H9 (cell line): ENCODE measurements around the gene UBIAD1. TPM values are rescaled to one million over a fixed set of nuclear protein-coding genes. Genes with fewer than 3 reads are reported as not detected.

Experiments used
- DNase-seq: peaks from one replicate; pipeline ENCODE4 v3.0.0-alpha.2; 2017
- H2AFZ ChIP-seq: one replicate; pipeline ENCODE4 v1.6.1; 2013; ENCODE audit warnings: mild to moderate bottlenecking, low read length, control low read depth, moderate library complexity
- H2AK5ac ChIP-seq: 2 replicates; pipeline ENCODE4 v1.6.1; 2013; ENCODE audit warnings: low read length, control low read depth, mixed read lengths; ENCODE audit not compliant: insufficient read length
- H2BK120ac ChIP-seq: one replicate; pipeline ENCODE4 v1.6.1; 2013; ENCODE audit warnings: low read depth, mild to moderate bottlenecking, low read length, control low read depth, inconsistent platforms; ENCODE audit not compliant: poor library complexity, severe bottlenecking
- H2BK12ac ChIP-seq: 2 replicates; pipeline ENCODE4 v1.6.1; 2013; ENCODE audit warnings: low read length, control low read depth, mixed read lengths, low read depth; ENCODE audit not compliant: insufficient read length
- H2BK15ac ChIP-seq: 2 replicates; pipeline ENCODE4 v1.6.1; 2013; ENCODE audit warnings: low read depth, low read length, control low read depth
- H2BK20ac ChIP-seq: one replicate; pipeline ENCODE4 v1.6.1; 2013; ENCODE audit warnings: low read depth, mild to moderate bottlenecking, low read length, control low read depth, inconsistent platforms; ENCODE audit not compliant: poor library complexity, severe bottlenecking
- H2BK5ac ChIP-seq: 2 replicates; pipeline ENCODE4 v1.6.1; 2013; ENCODE audit warnings: low read length, control low read depth, mixed read lengths; ENCODE audit not compliant: insufficient read length
- H3K14ac ChIP-seq: 2 replicates; pipeline ENCODE4 v1.6.1; 2013; ENCODE audit warnings: low read length, control low read depth; ENCODE audit not compliant: insufficient read depth
- H3K18ac ChIP-seq: 2 replicates; pipeline ENCODE4 v1.6.1; 2013; ENCODE audit warnings: low read depth, mild to moderate bottlenecking, mixed read lengths, low read length, control low read depth; ENCODE audit not compliant: insufficient read length
- H3K23ac ChIP-seq: 2 replicates; pipeline ENCODE4 v1.6.1; 2013; ENCODE audit warnings: low read length, control low read depth, mixed read lengths, low read depth; ENCODE audit not compliant: insufficient read length
- H3K23me2 ChIP-seq: 2 replicates; pipeline ENCODE4 v1.6.1; 2013; ENCODE audit warnings: low read depth, mild to moderate bottlenecking, mixed read lengths, low read length, control low read depth; ENCODE audit not compliant: insufficient read length, poor library complexity, severe bottlenecking
- H3K27ac ChIP-seq: 2 replicates; pipeline ENCODE4 v1.5.1; 2013; ENCODE audit warnings: low read length, control low read depth, mixed read lengths, low read depth; ENCODE audit not compliant: insufficient read length
- H3K27me3 ChIP-seq: 2 replicates; pipeline ENCODE4 v1.6.1; 2013; ENCODE audit warnings: low read length, control low read depth, inconsistent platforms; ENCODE audit not compliant: insufficient read depth
- H3K4ac ChIP-seq: 2 replicates; pipeline ENCODE4 v1.6.1; 2013; ENCODE audit warnings: low read depth, mild to moderate bottlenecking, control low read depth, inconsistent platforms, low read length, moderate library complexity
- H3K4me1 ChIP-seq: 2 replicates; pipeline ENCODE4 v1.6.1; 2013; ENCODE audit warnings: low read length, control low read depth, inconsistent platforms; ENCODE audit not compliant: insufficient read depth
- H3K4me2 ChIP-seq: 2 replicates; pipeline ENCODE4 v1.6.1; 2013; ENCODE audit warnings: low read length, control low read depth, mixed read lengths; ENCODE audit not compliant: insufficient read length, insufficient read depth
- H3K56ac ChIP-seq: 2 replicates; pipeline ENCODE4 v1.6.1; 2013; ENCODE audit warnings: low read depth, mild to moderate bottlenecking, mixed read lengths, low read length, control low read depth; ENCODE audit not compliant: insufficient read length
- H3K79me1 ChIP-seq: 2 replicates; pipeline ENCODE4 v1.6.1; 2013; ENCODE audit warnings: low read depth, mild to moderate bottlenecking, moderate library complexity, low read length, control low read depth, inconsistent platforms; ENCODE audit not compliant: insufficient read depth, poor library complexity, severe bottlenecking
- H3K79me2 ChIP-seq: 2 replicates; pipeline ENCODE4 v1.6.1; 2013; ENCODE audit warnings: low read length, control low read depth, inconsistent platforms; ENCODE audit not compliant: insufficient read depth
- H3K9ac ChIP-seq: 2 replicates; pipeline ENCODE4 v1.6.1; 2013; ENCODE audit warnings: low read length, control low read depth, mixed read lengths; ENCODE audit not compliant: insufficient read length; ENCODE audit errors: extremely low read depth
- H3K9me3 ChIP-seq: one replicate; pipeline ENCODE4 v1.6.1; 2013; ENCODE audit warnings: low read depth, low read length, inconsistent platforms; ENCODE audit not compliant: control insufficient read depth
- H3T11ph ChIP-seq: one replicate; pipeline ENCODE4 v1.6.1; 2013; ENCODE audit warnings: mild to moderate bottlenecking, low read length, control low read depth, inconsistent platforms
- H4K20me1 ChIP-seq: one replicate; pipeline ENCODE4 v1.6.1; 2013; ENCODE audit not compliant: control insufficient read depth, insufficient read length, insufficient read depth
- H4K5ac ChIP-seq: 2 replicates; pipeline ENCODE4 v1.6.1; 2013; ENCODE audit warnings: low read depth, mild to moderate bottlenecking, mixed read lengths, low read length, control low read depth; ENCODE audit not compliant: insufficient read length
- H4K8ac ChIP-seq: replicated peaks from 2 replicates; pipeline ENCODE4 v1.6.1; 2013; ENCODE audit warnings: low read length, control low read depth, mixed read lengths, low read depth; ENCODE audit not compliant: insufficient read length
- H4K91ac ChIP-seq: 2 replicates; pipeline ENCODE4 v1.6.1; 2013; ENCODE audit warnings: low read depth, mild to moderate bottlenecking, moderate library complexity, mixed read lengths, low read length, control low read depth; ENCODE audit not compliant: insufficient read length
- H3K27ac Mint-ChIP-seq, 3 experiments: 2 replicates in 2 of 3; 3 replicates in 1 of 3; pipeline ENCODE4 v1.8.0; 2020 to 2021; ENCODE audit warnings: mixed read lengths in 3 of 3, mild to moderate bottlenecking in 1 of 3, moderate library complexity in 1 of 3
- H3K27me3 Mint-ChIP-seq: 2 replicates; pipeline ENCODE4 v1.8.0; 2021; ENCODE audit warnings: low read depth, mild to moderate bottlenecking, moderate library complexity, mixed read lengths
- H3K36me3 Mint-ChIP-seq, 3 experiments: 2 replicates in 2 of 3; 3 replicates in 1 of 3; pipeline ENCODE4 v1.8.0; 2020 to 2021; ENCODE audit warnings: low read depth in 3 of 3, mixed read lengths in 3 of 3; ENCODE audit not compliant: insufficient read depth in 1 of 3
- H3K4me1 Mint-ChIP-seq, 2 experiments: 2 replicates each; pipeline ENCODE4 v1.8.0; 2020; ENCODE audit warnings: mixed read lengths in 2 of 2
- H3K4me3 Mint-ChIP-seq, 2 experiments: 2 replicates in 1 of 2; 3 replicates in 1 of 2; pipeline ENCODE4 v1.8.0; 2020 to 2021; ENCODE audit warnings: mild to moderate bottlenecking in 2 of 2, mixed read lengths in 2 of 2, moderate library complexity in 1 of 2
- H3K9me3 Mint-ChIP-seq, 2 experiments: 2 replicates in 1 of 2; 3 replicates in 1 of 2; pipeline ENCODE4 v1.8.0; 2020; ENCODE audit warnings: mild to moderate bottlenecking in 2 of 2, mixed read lengths in 2 of 2, moderate library complexity in 1 of 2
- WGBS: extraction: QIAGEN DNeasy Blood & Tissue Kit; methylation state at CpG from one replicate; pipeline ENCODE4 v1.1.7; 2013; ENCODE audit warnings: missing lambda C conversion rate, low lambda C conversion rate, mixed read lengths; ENCODE audit not compliant: insufficient read length; ENCODE audit errors: extremely low coverage; 5-methylcytosine and 5-hydroxymethylcytosine counted together
- total RNA-seq: library from RNA; stranded (reverse); gene quantifications from 2 replicates; pipeline ENCODE4 v1.2.1, GENCODE V29; 2021
- TF ChIP-seq, protein P1 (sequence below): fragments of 200-600 bp; sonication (generic); conservative IDR thresholded peaks from 3 replicates; pipeline ENCODE4 v1.8.0; 2021; ENCODE audit warnings: antibody characterized with exemption, mild to moderate bottlenecking

Gene UBIAD1
- total RNA-seq, 1 experiment from 2014 or later, result 30.2 TPM

DNA sequence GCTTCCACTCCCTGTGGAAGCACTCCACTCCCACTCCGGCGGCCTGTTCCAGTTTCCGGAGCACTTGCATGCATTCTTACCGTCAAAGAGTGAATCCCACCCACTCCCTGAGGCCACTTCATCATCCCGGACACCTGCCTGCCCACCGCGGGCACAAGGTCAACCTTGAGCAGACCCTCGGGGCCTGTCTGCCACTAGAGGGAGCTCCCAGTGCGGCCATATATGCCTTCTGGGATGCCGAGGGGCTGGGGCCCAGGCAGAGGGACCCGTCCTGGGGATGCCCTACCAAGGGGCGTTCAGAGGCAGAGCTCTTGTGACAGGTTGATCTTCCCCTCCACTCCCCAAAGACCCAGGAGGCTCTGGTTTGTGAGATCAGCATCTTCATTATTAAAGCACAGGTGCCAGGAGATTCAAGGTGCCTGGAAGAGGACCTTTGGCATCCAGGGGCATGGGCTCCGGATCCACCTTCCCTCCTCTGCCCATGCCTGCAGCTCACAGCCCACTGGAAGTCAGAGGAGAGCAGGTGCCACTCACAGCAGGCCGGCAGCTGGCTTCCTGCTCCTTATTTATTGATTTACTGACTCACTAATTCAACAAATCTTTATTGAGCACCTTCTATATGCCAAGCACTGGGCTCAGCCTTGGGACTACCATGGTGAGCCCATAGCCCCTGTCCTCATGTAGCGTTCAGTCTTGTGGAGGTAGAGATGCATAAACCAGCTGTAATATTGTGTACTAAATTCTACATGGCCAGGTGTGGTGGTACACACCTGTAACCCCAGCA lies 47.3 kb downstream of the UBIAD1 start:
- no peak overlapping the region for H4K5ac ChIP-seq
- no peak overlapping the region for H3K4me2 ChIP-seq
- H3K14ac ChIP-seq, result no peak overlapping the region; the same call in 1 of the 2 replicates
- no peaks in the 10 kb centered on the region for H4K20me1 ChIP-seq
- no peak overlapping the region for H2BK120ac ChIP-seq
- H3K27me3 ChIP-seq, result no peaks in the 10 kb centered on the region
- Mint-ChIP-seq H3K36me3 (no peaks in the 10 kb centered on the region), H3K4me3 (no peak overlapping the region), H3K27me3 (no peaks in the 10 kb centered on the region), H3K27ac (peak overlapping the region in 1 of 3 experiments; percentile 62; a peak in 1 of 7 replicates), H3K4me1 (peaks cover 19 to 36% of the 10 kb centered on the region in 2 experiments), H3K9me3 (no peaks in the 10 kb centered on the region)
- no peak overlapping the region for H2BK5ac ChIP-seq
- peak; percentile 86 for DNase-seq
- H3K56ac ChIP-seq, result no peak overlapping the region
- no peak overlapping the region for H3T11ph ChIP-seq
- WGBS, result no CpG with 5 or more reads among the region's 15 CpGs
- H3K9me3 ChIP-seq, result no peaks in the 10 kb centered on the region
- H2AK5ac ChIP-seq, result no peak overlapping the region
- H3K79me2 ChIP-seq, result no peaks in the 10 kb centered on the region
- H2AFZ ChIP-seq, result no peak overlapping the region
- H2BK15ac ChIP-seq, result no peak overlapping the region
- H3K4me1 ChIP-seq, result 0 out of 2 replicates have a peak, but pooled peaks cover 3% of the 10 kb centered on the region
- H4K91ac ChIP-seq, result no peak overlapping the region
- H3K79me1 ChIP-seq, result no peaks in the 10 kb centered on the region
- no peak overlapping the region for H3K18ac ChIP-seq
- H3K27ac ChIP-seq, result no peak overlapping the region
- no peak overlapping the region for H3K23ac ChIP-seq
- no peak overlapping the region for H2BK20ac ChIP-seq
- H3K9ac ChIP-seq, result no peak overlapping the region
- no peak overlapping the region for H3K4ac ChIP-seq
- TF ChIP-seq, protein P1, sequence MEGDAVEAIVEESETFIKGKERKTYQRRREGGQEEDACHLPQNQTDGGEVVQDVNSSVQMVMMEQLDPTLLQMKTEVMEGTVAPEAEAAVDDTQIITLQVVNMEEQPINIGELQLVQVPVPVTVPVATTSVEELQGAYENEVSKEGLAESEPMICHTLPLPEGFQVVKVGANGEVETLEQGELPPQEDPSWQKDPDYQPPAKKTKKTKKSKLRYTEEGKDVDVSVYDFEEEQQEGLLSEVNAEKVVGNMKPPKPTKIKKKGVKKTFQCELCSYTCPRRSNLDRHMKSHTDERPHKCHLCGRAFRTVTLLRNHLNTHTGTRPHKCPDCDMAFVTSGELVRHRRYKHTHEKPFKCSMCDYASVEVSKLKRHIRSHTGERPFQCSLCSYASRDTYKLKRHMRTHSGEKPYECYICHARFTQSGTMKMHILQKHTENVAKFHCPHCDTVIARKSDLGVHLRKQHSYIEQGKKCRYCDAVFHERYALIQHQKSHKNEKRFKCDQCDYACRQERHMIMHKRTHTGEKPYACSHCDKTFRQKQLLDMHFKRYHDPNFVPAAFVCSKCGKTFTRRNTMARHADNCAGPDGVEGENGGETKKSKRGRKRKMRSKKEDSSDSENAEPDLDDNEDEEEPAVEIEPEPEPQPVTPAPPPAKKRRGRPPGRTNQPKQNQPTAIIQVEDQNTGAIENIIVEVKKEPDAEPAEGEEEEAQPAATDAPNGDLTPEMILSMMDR, result peak; percentile 97
- H4K8ac ChIP-seq, result no peak overlapping the region
- H2BK12ac ChIP-seq, result no peak overlapping the region
- no peaks in the 10 kb centered on the region for H3K23me2 ChIP-seq
